Measurements from ENCODE around the gene GINS2. TPM values are rescaled to one million over a fixed set of nuclear protein-coding genes. Genes with fewer than 3 reads are reported as not detected.

The GINS2 gene
- total RNA-seq, 1 donor from 2014 or later, result 1.4 TPM

- intact Hi-C loops (cut with DNase I), result no loop called here
- DNase-seq (ENCODE audit: missing footprints) (no peak), ATAC-seq (no peak)
Measured at GRCh38 chr16:85650135-85650843, 38.5 kb downstream of the GINS2 start.

- intact Hi-C loops (cut with DNase I), result no loop called here
Measured at GRCh38 chr16:85649411-85650134, 39.2 kb downstream of the GINS2 start.

GRCh38 chr16:85648805-85649204 is 39.9 kb downstream of the GINS2 start:
- DNase-seq (ENCODE audit: missing footprints), result no peak
- no peak for ATAC-seq
- intact Hi-C loops (cut with DNase I), result no loop called here

More at GRCh38 chr16:85649411-85650134, 39.2 kb downstream of the GINS2 start:
- peak; percentile 54 for DNase-seq (ENCODE audit: missing footprints)
- ATAC-seq, result no peak

GRCh38 chr16:85648070-85648714 is 40.6 kb downstream of the GINS2 start:
- ATAC-seq, result no peak
- peak; percentile 60 for DNase-seq (ENCODE audit: missing footprints)
- intact Hi-C loops (cut with DNase I), result no loop called here

- no peak for ATAC-seq
Measured at GRCh38 chr16:85646976-85647375, 41.8 kb downstream of the GINS2 start.

GRCh38 chr16:85646358-85646907 is 42.3 kb downstream of the GINS2 start:
- intact Hi-C loops (cut with DNase I), result no loop called here
- ATAC-seq (no peak), DNase-seq (ENCODE audit: missing footprints) (no peak)

More at GRCh38 chr16:85646976-85647375, 41.8 kb downstream of the GINS2 start:
- intact Hi-C loops (cut with DNase I), result no loop called here
- no peak for DNase-seq (ENCODE audit: missing footprints)

- DNase-seq (ENCODE audit: missing footprints), result no peak
- intact Hi-C loops (cut with DNase I), result no loop called here
- ATAC-seq, result no peak
Measured at GRCh38 chr16:85645021-85645589, 43.6 kb downstream of the GINS2 start.

GRCh38 chr16:85644093-85644712 is 44.6 kb downstream of the GINS2 start:
- DNase-seq (ENCODE audit: missing footprints) (no peak), ATAC-seq (no peak)
- intact Hi-C loops (cut with DNase I), result no loop called here

- DNase-seq (ENCODE audit: missing footprints) (no peak), ATAC-seq (no peak)
- intact Hi-C loops (cut with DNase I), result no loop called here
Measured at GRCh38 chr16:85643631-85644030, 45.1 kb downstream of the GINS2 start.

GRCh38 chr16:85642762-85643358 is 45.9 kb downstream of the GINS2 start:
- DNase-seq (ENCODE audit: missing footprints) (no peak), ATAC-seq (no peak)
- intact Hi-C loops (cut with DNase I), result no loop called here

- intact Hi-C loops (cut with DNase I), result loop anchor here (1.0 kb wide), 1 partner anchor 26 kb away; no protein-coding TSS in a partner anchor
- DNase-seq (ENCODE audit: missing footprints), result no peak
- peak; percentile 70 for ATAC-seq
Measured at GRCh38 chr16:85641776-85642176, 47.0 kb downstream of the GINS2 start.

- no peak for ATAC-seq
- intact Hi-C loops (cut with DNase I), result loop anchor here (1.0 kb wide), 1 partner anchor 26 kb away; no protein-coding TSS in a partner anchor
- no peak for DNase-seq (ENCODE audit: missing footprints)
Measured at GRCh38 chr16:85641305-85641704, 47.4 kb downstream of the GINS2 start.

GRCh38 chr16:85640585-85640984 is 48.2 kb downstream of the GINS2 start:
- DNase-seq (ENCODE audit: missing footprints), result no peak
- ATAC-seq, result no peak
- intact Hi-C loops (cut with DNase I), result no loop called here

- intact Hi-C loops (cut with DNase I), result no loop called here
- DNase-seq (ENCODE audit: missing footprints) (no peak), ATAC-seq (no peak)
Measured at GRCh38 chr16:85640254-85640558, 48.5 kb downstream of the GINS2 start.

GRCh38 chr16:85639529-85640253 is 49.1 kb downstream of the GINS2 start:
- ATAC-seq (peak; percentile 83), DNase-seq (ENCODE audit: missing footprints) (peak; percentile 81)
- intact Hi-C loops (cut with DNase I), result no loop called here

GRCh38 chr16:85638695-85639409 is 49.9 kb downstream of the GINS2 start:
- intact Hi-C loops (cut with DNase I), result no loop called here
- DNase-seq (ENCODE audit: missing footprints) (no peak), ATAC-seq (no peak)
